ENCODE measurements around the gene PFDN4. TPM values are rescaled to one million over a fixed set of nuclear protein-coding genes. Genes with fewer than 3 reads are reported as not detected.

Gene PFDN4
- total RNA-seq, 1 donor from 2014 or later: 143 TPM

DNA sequence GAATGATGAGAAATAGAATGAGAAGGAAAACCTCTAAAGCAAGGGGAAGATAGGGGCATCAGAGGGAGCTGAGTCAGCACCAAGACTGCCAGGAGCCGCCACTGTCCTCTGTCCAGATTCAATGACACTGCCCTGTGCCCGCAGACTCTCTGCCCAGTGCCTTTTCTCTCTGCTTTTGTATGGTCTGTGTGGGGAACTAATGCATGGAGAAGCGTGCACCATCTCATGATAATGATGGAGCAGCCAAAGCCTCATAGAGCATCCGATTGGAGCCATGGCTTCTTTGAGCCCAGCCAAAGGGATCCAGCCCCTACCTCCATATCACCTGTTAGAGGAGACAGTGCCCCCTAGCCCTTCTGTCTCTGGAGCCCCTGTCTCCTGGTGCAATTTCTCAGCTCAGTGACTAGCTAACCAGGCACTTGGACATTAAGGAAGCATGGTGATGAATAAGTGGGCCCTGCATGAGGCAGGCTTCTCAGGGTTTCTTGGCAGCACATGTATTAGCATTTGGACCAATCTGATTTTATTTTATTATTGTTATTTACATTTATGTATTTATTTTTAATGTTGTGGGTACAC, 6.5 kb upstream of the PFDN4 start:
- Histone ChIP-seq H3K36me3 (ENCODE audit: control insufficient read depth, insufficient read depth, low read length) (no peaks in the 10 kb centered on the region), H3K4me3 (ENCODE audit: low read depth, low read length) (no peak overlapping the region), H3K27me3 (ENCODE audit: control insufficient read depth, insufficient read depth, low read length) (no peaks in the 10 kb centered on the region)
- TF ChIP-seq, protein P1, sequence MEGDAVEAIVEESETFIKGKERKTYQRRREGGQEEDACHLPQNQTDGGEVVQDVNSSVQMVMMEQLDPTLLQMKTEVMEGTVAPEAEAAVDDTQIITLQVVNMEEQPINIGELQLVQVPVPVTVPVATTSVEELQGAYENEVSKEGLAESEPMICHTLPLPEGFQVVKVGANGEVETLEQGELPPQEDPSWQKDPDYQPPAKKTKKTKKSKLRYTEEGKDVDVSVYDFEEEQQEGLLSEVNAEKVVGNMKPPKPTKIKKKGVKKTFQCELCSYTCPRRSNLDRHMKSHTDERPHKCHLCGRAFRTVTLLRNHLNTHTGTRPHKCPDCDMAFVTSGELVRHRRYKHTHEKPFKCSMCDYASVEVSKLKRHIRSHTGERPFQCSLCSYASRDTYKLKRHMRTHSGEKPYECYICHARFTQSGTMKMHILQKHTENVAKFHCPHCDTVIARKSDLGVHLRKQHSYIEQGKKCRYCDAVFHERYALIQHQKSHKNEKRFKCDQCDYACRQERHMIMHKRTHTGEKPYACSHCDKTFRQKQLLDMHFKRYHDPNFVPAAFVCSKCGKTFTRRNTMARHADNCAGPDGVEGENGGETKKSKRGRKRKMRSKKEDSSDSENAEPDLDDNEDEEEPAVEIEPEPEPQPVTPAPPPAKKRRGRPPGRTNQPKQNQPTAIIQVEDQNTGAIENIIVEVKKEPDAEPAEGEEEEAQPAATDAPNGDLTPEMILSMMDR (IDR thresholded peaks at IDR 0.05; ENCODE audit: insufficient read depth, low read length, poor library complexity, severe bottlenecking): no peak
- DNase-seq (ENCODE audit: low read depth): no peak

DNA sequence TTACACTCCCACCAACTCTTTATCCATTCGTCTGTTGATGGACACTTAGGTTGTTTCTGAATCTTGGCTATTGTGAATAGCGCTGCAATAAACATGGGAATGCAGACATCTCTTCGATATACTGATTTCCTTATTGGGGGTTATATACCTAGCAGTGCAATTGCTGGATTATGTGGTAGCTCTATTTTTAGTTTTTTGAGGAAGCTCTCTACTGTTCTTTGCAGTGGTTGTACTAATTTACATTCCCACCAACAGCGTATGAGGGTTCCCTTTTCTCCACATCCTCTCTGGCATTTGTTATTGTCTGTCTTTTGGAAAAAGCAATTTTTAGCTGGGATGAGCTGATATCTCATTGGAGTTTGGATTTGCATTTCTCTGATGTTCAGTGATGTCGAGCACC, 4.6 kb upstream of the PFDN4 start:
- Histone ChIP-seq H3K27me3 (ENCODE audit: control insufficient read depth, insufficient read depth, low read length) (no peaks in the 10 kb centered on the region), H3K4me3 (ENCODE audit: low read depth, low read length) (no peak overlapping the region), H3K36me3 (ENCODE audit: control insufficient read depth, insufficient read depth, low read length) (no peaks in the 10 kb centered on the region)
- TF ChIP-seq, protein P1 (IDR thresholded peaks at IDR 0.05; ENCODE audit: insufficient read depth, low read length, poor library complexity, severe bottlenecking): no peak
- DNase-seq (ENCODE audit: low read depth): no peak

DNA sequence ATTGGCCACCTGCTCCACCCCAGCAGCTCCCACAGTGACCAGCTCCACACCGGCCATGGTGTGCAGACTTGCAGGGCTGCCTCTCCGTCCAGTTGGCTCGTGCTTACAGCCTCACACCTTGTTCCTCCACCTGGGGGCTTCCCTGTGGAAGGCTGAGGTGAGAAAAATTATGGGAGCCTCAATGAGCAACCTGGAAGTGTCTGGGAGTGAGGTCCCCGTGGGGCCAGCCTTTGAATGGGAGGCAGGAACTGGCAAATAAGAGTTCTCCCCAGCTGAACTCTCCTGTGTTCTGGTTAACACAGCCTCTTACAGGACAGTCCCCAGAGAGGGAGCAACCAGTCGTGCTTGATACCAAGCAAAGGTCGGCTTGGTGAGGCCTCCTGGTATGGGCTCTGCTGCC, 3.8 kb upstream of the PFDN4 start:
- Histone ChIP-seq H3K36me3 (ENCODE audit: control insufficient read depth, insufficient read depth, low read length) (no peaks in the 10 kb centered on the region), H3K27me3 (ENCODE audit: control insufficient read depth, insufficient read depth, low read length) (no peaks in the 10 kb centered on the region), H3K4me3 (ENCODE audit: low read depth, low read length) (no peak overlapping the region)
- no peak for DNase-seq (ENCODE audit: low read depth)
- TF ChIP-seq, protein P1 (IDR thresholded peaks at IDR 0.05; ENCODE audit: insufficient read depth, low read length, poor library complexity, severe bottlenecking): no peak

DNA sequence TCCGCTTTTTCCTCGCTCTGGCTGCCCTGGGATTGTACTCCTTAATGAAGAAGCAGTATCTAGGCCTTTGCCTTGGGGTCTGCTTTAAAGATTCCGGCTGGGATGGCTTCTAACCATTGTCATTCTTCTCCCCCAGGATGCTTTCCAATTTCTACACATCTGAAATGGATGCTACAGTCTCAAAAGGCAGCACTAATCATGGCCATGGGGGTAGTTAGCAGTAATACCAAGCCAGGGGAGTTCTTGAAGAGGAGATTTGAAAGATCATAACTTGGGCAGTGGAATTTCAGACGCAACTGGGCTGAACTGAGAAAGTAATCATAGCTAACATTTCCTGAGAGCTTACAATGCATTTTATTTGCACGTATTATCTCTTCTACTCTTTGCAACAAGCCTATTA, 3.4 kb upstream of the PFDN4 start:
- no peak overlapping the region for H3K4me3 ChIP-seq (ENCODE audit: low read depth, low read length)
- DNase-seq (ENCODE audit: low read depth): no peak
- TF ChIP-seq, protein P1 (IDR thresholded peaks at IDR 0.05; ENCODE audit: insufficient read depth, low read length, poor library complexity, severe bottlenecking): no peak
- H3K36me3 ChIP-seq (ENCODE audit: control insufficient read depth, insufficient read depth, low read length): no peaks in the 10 kb centered on the region
- no peaks in the 10 kb centered on the region for H3K27me3 ChIP-seq (ENCODE audit: control insufficient read depth, insufficient read depth, low read length)

DNA sequence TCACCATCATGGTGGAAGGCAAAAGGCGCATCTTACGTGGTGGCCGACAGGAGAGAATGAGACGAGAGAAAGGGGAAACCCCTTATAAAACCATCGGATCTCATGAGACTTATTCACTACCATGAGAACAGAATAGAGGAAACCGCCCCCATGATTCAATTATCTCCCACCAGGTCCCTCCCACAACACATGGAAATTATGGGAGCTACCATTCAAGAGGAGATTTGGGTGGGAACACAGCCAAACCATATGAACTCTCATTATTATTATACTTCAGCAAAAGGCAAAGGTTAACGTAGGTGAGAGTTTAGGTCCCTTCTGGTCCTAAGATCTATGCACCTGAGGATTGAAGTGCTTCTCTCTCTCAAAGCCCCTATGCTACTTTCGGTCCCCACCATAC, 2.4 kb upstream of the PFDN4 start:
- TF ChIP-seq, protein P1 (IDR thresholded peaks at IDR 0.05; ENCODE audit: insufficient read depth, low read length, poor library complexity, severe bottlenecking): no peak
- H3K36me3 ChIP-seq (ENCODE audit: control insufficient read depth, insufficient read depth, low read length): no peaks in the 10 kb centered on the region
- H3K27me3 ChIP-seq (ENCODE audit: control insufficient read depth, insufficient read depth, low read length): no peaks in the 10 kb centered on the region
- no peak overlapping the region for H3K4me3 ChIP-seq (ENCODE audit: low read depth, low read length)
- DNase-seq (ENCODE audit: low read depth): no peak

DNA sequence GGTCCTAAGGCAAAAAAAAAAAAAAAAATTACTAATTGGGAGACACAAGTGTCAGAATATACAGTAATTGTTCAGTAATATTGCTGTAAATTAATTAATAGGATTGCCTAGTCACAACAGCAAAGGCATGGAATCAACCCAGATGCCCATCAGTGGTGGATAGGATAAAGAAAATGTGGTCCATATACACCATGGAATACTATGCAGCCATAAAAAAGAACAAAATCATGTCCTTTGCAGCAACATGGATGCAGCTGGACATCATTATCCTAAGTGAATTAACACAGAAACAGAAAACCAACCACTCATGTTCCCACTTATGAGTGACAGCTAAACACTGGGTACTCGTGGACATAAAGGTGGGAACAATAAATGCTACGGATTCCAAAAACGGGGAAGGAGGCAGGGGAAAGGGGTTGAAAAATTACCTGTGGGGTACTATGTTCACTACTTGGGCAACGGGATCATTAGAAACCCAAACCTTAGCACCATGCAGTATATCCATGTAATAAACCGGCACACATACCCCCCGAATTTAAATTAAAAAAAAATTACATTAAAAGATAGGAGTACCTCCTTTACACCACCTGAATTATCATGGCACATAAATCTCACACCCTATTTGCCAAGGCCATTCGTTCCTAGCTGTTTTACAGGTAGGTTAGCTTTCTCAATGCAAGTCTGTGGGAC, 689 bp upstream of the PFDN4 start:
- TF ChIP-seq, protein P1 (IDR thresholded peaks at IDR 0.05; ENCODE audit: insufficient read depth, low read length, poor library complexity, severe bottlenecking): no peak
- Histone ChIP-seq H3K4me3 (ENCODE audit: low read depth, low read length) (no peak overlapping the region), H3K36me3 (ENCODE audit: control insufficient read depth, insufficient read depth, low read length) (no peaks in the 10 kb centered on the region), H3K27me3 (ENCODE audit: control insufficient read depth, insufficient read depth, low read length) (no peaks in the 10 kb centered on the region)
- DNase-seq (ENCODE audit: low read depth): no peak

Data from kidney epithelial cell (primary cell).